ENCODE results near the gene CHRNA5. TPM values are rescaled to one million over a fixed set of nuclear protein-coding genes. Genes with fewer than 3 reads are reported as not detected.

The CHRNA5 gene
- total RNA-seq, 2 experiments from 2014 or later = 2.0 to 2.7 TPM

DNA sequence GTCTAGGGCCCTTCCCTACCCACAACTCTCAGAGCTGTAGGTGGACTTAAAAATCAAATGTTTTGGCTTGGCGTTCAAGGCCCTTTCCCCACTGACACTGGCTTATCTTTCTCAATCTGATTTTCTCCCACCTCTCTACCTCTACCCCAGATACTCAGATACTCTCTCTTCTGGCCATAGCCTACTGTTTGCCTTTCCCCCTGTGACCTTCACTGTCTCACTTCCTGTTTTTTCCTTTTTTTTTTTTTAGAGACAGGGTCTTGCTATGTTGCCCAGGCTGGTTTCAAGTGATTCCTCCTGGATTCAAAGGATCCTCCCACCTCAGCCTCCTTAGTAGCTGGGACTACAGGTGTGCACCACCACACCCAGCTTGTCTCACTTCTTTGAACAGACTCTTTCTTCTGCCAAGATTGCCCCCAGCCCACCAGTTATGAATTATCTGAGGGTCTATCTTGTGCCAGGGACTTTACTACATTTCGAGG is 71.1 kb downstream of the CHRNA5 start:
- Mint-ChIP-seq H3K27ac (no peak overlapping the region), H3K27me3 (no peaks in the 10 kb centered on the region), H3K4me1 (ENCODE audit: low read depth) (peaks cover 5% of the 10 kb centered on the region), H3K9me3 (peaks cover 4% of the 10 kb centered on the region), H3K4me3 (no peak overlapping the region), H3K36me3 (ENCODE audit: low read depth) (no peaks in the 10 kb centered on the region)
- no peak for DNase-seq
- POLR2A ChIA-PET = no interaction called here
- ATAC-seq = no peak
- CTCF ChIA-PET = interaction anchor here (5.0 kb wide), 1 partner anchor 73 kb away, joined by 61 read pairs; no protein-coding TSS in a partner anchor
- TF ChIP-seq, protein P1, sequence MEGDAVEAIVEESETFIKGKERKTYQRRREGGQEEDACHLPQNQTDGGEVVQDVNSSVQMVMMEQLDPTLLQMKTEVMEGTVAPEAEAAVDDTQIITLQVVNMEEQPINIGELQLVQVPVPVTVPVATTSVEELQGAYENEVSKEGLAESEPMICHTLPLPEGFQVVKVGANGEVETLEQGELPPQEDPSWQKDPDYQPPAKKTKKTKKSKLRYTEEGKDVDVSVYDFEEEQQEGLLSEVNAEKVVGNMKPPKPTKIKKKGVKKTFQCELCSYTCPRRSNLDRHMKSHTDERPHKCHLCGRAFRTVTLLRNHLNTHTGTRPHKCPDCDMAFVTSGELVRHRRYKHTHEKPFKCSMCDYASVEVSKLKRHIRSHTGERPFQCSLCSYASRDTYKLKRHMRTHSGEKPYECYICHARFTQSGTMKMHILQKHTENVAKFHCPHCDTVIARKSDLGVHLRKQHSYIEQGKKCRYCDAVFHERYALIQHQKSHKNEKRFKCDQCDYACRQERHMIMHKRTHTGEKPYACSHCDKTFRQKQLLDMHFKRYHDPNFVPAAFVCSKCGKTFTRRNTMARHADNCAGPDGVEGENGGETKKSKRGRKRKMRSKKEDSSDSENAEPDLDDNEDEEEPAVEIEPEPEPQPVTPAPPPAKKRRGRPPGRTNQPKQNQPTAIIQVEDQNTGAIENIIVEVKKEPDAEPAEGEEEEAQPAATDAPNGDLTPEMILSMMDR (IDR thresholded peaks at IDR 0.05) = no peak
- intact Hi-C loops (cut with micrococcal nuclease) = loop anchor here (5.0 kb wide), 1 partner anchor 71 kb away; no protein-coding TSS in a partner anchor

DNA sequence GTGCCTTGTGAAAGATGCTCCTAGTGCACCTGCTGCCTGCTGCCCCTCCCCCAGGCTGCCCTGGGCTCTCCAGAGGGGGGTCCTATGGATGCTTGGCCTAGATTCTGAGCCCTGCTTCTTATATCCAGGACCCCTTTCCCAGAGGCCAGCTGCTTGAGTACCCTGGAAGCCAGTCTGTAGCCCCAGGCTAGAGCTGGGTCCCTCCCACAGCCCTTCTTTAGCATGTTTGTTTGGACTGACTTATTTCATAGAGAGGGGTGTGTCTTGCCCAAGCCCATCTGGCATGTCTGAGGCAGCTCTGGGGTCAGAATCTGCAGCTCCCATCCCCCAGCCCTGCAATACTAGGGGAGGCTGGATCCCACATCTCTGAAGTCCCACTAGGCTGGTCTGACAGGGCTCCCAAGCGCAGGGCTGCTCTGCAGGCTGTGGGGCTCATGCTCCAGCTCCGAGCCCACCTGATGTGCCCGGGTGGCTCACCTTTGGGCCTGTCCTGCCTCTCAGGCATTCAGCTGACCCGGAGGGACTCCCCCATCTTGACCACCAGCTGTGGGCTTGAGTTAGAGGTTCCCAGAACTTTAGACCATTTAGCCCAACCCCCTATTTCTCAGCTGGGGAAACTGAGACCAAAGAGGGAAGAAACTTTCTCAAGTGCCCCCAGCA is 72.6 kb downstream of the CHRNA5 start:
- ChIA-PET POLR2A (interaction anchor here (1.0 kb wide), 1 partner anchor 26 kb away, joined by 3 read pairs; no protein-coding TSS in a partner anchor), CTCF (interaction anchor here (0.9 to 5.0 kb wide), 9 partner anchors 16 to 119 kb away, joined by 3 to 61 read pairs (median 4); no protein-coding TSS in a partner anchor)
- DNase-seq (no peak), ATAC-seq (no peak)
- Mint-ChIP-seq H3K4me1 (ENCODE audit: low read depth) (peaks cover 9% of the 10 kb centered on the region), H3K36me3 (ENCODE audit: low read depth) (no peaks in the 10 kb centered on the region), H3K4me3 (no peak overlapping the region), H3K9me3 (peaks cover 4% of the 10 kb centered on the region), H3K27me3 (no peaks in the 10 kb centered on the region), H3K27ac (no peak overlapping the region)
- intact Hi-C loops (cut with micrococcal nuclease) = loop anchor here (5.0 kb wide), 1 partner anchor 69 kb away; no protein-coding TSS in a partner anchor
- TF ChIP-seq, protein P1 (IDR thresholded peaks at IDR 0.05) = no peak

DNA sequence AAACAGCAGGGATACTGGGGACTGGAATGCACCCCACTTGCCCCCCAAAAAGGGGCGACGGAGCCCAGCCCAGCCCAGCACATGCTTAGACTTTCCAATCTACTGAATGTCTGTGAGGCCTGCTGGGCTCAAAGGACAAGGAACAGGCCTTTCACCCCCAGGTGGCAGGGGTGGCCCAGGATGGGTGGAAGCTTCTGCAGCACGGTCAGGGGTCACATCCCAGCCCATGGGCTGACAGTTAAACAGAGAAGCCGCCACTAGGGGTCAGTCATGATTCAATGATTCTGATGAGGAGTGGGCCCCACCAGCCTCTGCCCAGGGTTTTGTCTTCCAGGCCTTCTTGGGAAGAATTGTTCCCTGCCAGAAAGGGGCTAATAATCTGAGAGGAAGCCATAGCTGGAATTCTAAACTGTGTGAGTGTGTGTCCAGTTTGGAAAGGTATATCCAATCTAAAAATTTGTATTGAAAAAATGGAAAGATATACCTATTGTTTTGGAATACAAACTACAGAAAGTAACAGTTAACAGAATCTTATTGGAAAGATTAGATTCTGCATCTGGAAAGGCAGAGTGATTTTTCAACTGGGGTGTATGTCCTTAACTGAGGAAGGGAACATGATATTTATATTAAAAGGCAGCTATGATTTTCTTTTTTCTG is 73.5 kb downstream of the CHRNA5 start:
- Mint-ChIP-seq H3K27ac (no peak overlapping the region), H3K9me3 (no peaks in the 10 kb centered on the region), H3K4me3 (no peak overlapping the region), H3K36me3 (ENCODE audit: low read depth) (no peaks in the 10 kb centered on the region), H3K4me1 (ENCODE audit: low read depth) (peaks cover 9% of the 10 kb centered on the region), H3K27me3 (no peaks in the 10 kb centered on the region)
- ChIA-PET CTCF (interaction anchor here (0.9 to 5.0 kb wide), 15 partner anchors 11 to 118 kb away, joined by 3 to 61 read pairs (median 4); no protein-coding TSS in a partner anchor), POLR2A (interaction anchor here (0.6 to 1.0 kb wide), 2 partner anchors 11 to 25 kb away, joined by 3 read pairs; no protein-coding TSS in a partner anchor)
- intact Hi-C loops (cut with micrococcal nuclease) = loop anchor here (5.0 kb wide), 1 partner anchor 69 kb away; no protein-coding TSS in a partner anchor
- ATAC-seq = peak; percentile 66
- TF ChIP-seq, protein P1 (IDR thresholded peaks at IDR 0.05) = peak; percentile 72
- DNase-seq = peak; percentile 76

DNA sequence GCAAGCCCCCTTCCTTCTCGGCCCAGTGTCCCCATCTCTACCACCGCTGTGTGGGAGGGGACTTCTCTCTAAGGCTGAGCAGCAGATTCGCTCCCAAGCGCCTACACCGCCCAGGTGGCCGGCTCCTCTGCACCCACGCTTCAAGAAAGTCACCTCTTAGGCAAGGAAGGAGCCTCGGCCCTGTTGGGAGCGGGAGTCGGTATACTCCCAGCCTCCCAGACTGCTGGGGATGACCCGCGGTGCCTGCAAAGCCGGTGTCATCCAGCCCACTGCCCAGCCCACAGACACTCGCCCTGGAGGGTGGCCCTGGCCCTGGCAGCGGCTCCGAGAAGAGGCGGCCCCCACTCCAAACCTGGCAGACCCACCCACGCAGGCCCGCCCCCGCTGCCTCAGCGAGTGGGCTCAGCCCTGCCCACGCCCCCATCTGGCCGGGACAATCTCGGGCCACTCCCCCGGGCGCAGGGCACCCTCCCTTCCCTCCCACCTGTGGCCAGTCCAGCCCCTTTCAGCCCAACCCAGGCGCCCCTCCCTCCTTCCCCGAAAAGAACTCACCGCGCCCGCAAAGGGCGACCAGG is 75.3 kb downstream of the CHRNA5 start:
- CTCF ChIA-PET = interaction anchor here (1.6 to 5.0 kb wide), 5 partner anchors 13 to 68 kb away, joined by 5 to 61 read pairs (median 13); no protein-coding TSS in a partner anchor
- POLR2A ChIA-PET = no interaction called here
- ATAC-seq (no peak), DNase-seq (peak; percentile 10)
- Mint-ChIP-seq H3K4me1 (ENCODE audit: low read depth) (peaks cover 9% of the 10 kb centered on the region), H3K27ac (no peak overlapping the region), H3K4me3 (peak overlapping the region; percentile 43), H3K27me3 (no peaks in the 10 kb centered on the region), H3K9me3 (no peaks in the 10 kb centered on the region), H3K36me3 (ENCODE audit: low read depth) (no peaks in the 10 kb centered on the region)
- TF ChIP-seq, protein P1 (IDR thresholded peaks at IDR 0.05) = no peak
- intact Hi-C loops (cut with micrococcal nuclease) = no loop called here
